ENCODE measurements around the gene FCHO1.

Gene FCHO1, protein sequence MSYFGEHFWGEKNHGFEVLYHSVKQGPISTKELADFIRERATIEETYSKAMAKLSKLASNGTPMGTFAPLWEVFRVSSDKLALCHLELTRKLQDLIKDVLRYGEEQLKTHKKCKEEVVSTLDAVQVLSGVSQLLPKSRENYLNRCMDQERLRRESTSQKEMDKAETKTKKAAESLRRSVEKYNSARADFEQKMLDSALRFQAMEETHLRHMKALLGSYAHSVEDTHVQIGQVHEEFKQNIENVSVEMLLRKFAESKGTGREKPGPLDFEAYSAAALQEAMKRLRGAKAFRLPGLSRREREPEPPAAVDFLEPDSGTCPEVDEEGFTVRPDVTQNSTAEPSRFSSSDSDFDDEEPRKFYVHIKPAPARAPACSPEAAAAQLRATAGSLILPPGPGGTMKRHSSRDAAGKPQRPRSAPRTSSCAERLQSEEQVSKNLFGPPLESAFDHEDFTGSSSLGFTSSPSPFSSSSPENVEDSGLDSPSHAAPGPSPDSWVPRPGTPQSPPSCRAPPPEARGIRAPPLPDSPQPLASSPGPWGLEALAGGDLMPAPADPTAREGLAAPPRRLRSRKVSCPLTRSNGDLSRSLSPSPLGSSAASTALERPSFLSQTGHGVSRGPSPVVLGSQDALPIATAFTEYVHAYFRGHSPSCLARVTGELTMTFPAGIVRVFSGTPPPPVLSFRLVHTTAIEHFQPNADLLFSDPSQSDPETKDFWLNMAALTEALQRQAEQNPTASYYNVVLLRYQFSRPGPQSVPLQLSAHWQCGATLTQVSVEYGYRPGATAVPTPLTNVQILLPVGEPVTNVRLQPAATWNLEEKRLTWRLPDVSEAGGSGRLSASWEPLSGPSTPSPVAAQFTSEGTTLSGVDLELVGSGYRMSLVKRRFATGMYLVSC

DNA sequence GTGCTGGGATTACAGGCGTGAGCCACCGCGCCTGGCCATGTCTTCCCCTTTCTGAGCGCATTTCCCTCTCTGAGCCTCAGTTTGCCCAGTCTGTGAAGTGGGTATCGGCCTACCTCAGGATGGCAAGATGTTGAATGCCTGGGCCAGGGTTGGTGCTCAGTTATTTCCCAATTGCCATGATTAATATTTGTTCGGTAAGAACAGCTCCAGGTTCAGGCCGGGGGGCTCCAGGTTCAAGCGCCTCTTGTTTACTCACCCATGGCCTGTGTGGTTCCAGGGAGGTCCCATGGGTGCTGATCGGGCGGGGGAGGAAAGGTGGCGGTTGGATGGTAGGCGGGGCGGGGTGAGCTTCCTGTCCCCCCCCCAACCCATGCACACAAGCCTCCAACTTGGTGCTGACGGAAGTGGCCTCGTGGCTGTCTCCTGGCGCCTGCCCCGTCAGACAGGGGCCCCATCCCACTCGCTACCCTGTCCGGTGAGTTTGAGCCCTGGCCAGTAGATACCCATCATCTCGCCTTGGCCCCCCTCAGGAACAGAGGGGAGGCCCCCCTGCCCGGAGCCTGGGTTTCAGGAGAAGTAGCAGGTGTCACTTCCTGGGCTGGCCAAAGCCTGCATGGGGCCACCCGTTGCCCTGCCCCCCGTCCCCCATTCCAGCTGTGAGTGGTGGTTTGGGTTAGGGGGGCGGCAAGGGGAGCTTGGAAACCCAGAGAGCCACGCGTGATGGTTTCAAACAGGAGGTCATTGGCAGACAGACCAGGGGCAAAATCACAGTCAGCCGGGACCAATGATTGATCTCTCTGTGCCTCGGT is at the start of gene FCHO1:
TSS of gene FCHO1 (plus strand) at position 375 of the 809 bp plus-strand sequence. CDS start 3,688 bp downstream, outside the sequence.
- peaks cover 81% of the 10 kb centered on the region for H3K4me1 Mint-ChIP-seq (ENCODE audit: low read depth)

DNA sequence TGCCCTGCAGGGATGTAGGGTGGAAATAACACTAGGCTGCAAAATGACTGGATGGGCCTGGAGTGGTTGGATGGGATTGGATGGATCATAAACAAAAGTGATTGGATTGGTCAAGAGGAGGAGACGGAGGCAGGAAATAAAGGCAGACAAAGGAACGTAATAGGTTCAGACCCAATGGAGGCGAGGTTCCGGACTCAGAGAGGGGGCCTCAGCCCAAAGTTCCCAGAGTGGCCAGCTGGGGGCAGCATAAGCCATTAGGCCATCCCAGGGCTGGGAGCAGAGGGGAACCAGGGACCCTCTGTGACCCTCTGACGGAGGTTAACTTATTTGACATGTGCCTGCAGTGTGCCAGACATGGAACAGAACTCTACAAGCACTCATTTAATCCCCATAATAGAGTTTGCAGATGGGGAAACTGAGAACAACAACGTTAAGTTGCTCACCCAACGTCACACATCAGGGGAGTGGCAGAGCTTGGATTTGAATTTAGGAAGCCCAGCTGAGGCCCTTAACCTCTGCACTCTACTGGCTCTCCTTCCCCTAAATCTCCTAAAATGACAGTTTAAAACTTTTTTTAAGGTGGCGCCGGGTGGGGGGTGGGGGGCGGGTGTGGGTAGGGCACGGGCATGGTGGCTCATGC is 47.3 kb upstream of the FCHO1 start:
- Mint-ChIP-seq H3K27ac (peak overlapping the region; percentile 4), H3K36me3 (ENCODE audit: low read depth) (no peaks in the 10 kb centered on the region), H3K9me3 (no peaks in the 10 kb centered on the region), H3K4me3 (no peak overlapping the region), H3K27me3 (peaks cover 9% of the 10 kb centered on the region), H3K4me1 (ENCODE audit: low read depth) (peaks cover 12% of the 10 kb centered on the region)
- intact Hi-C loops (cut with micrococcal nuclease): loop anchor here (1.0 to 5.0 kb wide), 3 partner anchors 62 to 151 kb away; no protein-coding TSS in a partner anchor

More for the DNA sequence above, at the start of gene FCHO1:
- intact Hi-C loops (cut with micrococcal nuclease): loop anchor here (5.0 kb wide), 1 partner anchor 34 kb away; the partner anchor contains the start of gene MAP1S
- Mint-ChIP-seq H3K27ac (peak within 1 kb of the TSS; percentile 92), H3K4me3 (peak within 1 kb of the TSS; percentile 89), H3K27me3 (no peaks in the 10 kb centered on the region), H3K9me3 (no peaks in the 10 kb centered on the region), H3K36me3 (ENCODE audit: low read depth) (peaks cover 47% of the 10 kb centered on the region)

DNA sequence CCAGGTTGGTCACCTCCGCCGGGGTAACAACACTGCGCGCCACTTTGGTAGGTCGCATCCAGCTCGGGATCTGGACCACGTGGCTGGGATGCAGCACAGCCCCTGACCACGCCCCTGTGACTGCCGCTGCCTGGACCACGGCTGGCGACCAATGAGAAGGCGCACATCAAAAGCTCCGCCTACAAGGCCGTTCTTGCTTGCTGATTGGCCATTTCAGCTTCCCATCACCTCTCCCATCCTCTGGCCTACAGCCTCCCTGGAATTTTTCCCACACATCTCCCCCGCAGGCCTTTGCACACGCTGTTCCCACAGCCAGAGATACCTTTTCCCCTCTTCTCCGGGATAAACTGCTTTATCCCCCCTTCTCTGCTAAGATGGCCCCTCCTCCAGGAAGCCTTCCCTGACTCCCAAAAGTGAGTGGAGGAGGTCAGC is 44.5 kb upstream of the FCHO1 start:
- H3K4me3 Mint-ChIP-seq: no peak overlapping the region
- peaks cover 1% of the 10 kb centered on the region for H3K27me3 Mint-ChIP-seq
- no peak overlapping the region for H3K27ac Mint-ChIP-seq

DNA sequence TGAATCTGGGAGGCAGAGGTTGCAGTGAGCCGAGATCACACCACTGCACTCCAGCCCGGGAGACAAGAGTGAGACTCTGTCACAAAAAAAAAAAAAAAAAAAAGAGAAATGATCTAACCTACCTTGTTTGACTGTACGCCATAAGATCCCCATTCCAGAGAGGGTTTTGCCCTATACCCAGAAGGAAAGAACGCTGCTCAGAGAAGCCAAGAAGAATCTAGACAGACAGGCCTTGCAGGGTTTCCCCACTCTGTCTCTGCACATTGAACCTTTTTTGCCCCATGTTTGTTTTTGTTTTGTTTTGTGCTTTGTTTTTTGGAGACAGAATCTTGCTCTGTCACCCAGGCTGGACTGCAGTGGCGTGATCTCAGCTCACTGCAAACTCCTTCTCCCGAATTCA is 39.4 kb upstream of the FCHO1 start:
- Mint-ChIP-seq H3K9me3 (no peaks in the 10 kb centered on the region), H3K27me3 (peaks cover 1% of the 10 kb centered on the region), H3K36me3 (ENCODE audit: low read depth) (no peaks in the 10 kb centered on the region), H3K4me3 (no peak overlapping the region), H3K27ac (no peak overlapping the region), H3K4me1 (ENCODE audit: low read depth) (peaks cover 13% of the 10 kb centered on the region)
- intact Hi-C loops (cut with micrococcal nuclease): no loop called here

More for the DNA sequence above, 44.5 kb upstream of the FCHO1 start:
- intact Hi-C loops (cut with micrococcal nuclease): no loop called here
- Mint-ChIP-seq H3K9me3 (no peaks in the 10 kb centered on the region), H3K36me3 (ENCODE audit: low read depth) (no peaks in the 10 kb centered on the region), H3K4me1 (ENCODE audit: low read depth) (peaks cover 6% of the 10 kb centered on the region)

DNA sequence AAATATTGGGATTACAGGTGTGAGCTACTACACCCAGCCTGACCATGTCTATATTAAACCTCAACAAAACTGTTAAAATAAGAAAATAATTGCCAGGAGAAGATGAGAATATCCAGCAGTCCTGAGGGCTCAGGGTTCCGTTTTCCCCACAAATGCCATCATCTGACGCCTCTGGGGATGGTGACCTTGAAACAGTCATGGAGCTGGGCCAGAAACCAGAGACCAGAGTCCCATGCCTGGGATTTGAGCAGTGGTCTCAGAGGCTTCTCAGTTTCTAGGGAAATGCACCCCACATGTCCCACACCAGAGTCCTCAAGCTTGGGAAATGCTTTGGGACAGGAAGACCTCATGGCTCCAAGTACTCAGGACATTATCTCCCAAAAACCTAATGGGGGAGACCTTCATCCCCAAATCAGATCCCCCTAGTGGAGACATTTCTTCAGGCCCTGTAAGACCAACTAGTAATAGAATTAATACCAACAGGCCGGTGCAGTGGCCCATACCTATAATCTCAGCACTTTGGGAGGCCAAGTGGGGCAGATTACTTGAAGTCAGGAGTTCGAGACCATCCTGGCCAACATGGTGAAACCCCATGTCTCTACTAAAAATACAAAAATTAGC is 34.9 kb upstream of the FCHO1 start:
- intact Hi-C loops (cut with micrococcal nuclease): loop anchor here (5.0 kb wide), 2 partner anchors 36 to 51 kb away; partner anchors contain the start of gene FCHO1
- H3K4me1 Mint-ChIP-seq (ENCODE audit: low read depth): peaks cover 53% of the 10 kb centered on the region
- peak overlapping the region; percentile 83 for H3K27ac Mint-ChIP-seq

DNA sequence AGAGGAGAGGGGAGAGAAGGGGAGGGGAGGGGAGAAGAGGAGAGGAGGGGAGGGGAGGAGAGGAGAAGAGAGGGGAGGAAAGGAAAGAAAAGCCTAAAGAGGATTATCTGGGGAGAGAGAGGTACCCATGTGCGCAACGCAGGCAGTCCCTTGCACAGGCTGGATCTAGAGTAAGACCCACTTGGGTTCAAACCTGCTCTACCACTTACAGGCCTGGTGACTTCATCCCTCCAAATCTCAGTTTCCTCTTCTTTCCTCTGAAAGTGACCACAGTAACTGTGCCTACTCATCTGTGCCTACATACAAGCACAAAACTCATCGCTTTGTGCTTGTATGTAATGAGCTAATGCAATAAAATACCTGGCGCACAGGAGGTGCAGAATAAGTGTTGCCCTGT is 32.7 kb upstream of the FCHO1 start:
- Mint-ChIP-seq H3K9me3 (no peaks in the 10 kb centered on the region), H3K27me3 (no peaks in the 10 kb centered on the region), H3K36me3 (ENCODE audit: low read depth) (peaks cover 45% of the 10 kb centered on the region), H3K27ac (peak overlapping the region; percentile 83), H3K4me1 (ENCODE audit: low read depth) (peaks cover 72% of the 10 kb centered on the region), H3K4me3 (no peak overlapping the region)
- intact Hi-C loops (cut with micrococcal nuclease): loop anchor here (5.0 kb wide), 2 partner anchors 34 to 49 kb away; partner anchors contain the start of gene FCHO1

More for the DNA sequence above, 34.9 kb upstream of the FCHO1 start:
- H3K9me3 Mint-ChIP-seq: no peaks in the 10 kb centered on the region
- H3K36me3 Mint-ChIP-seq (ENCODE audit: low read depth): peaks cover 23% of the 10 kb centered on the region
- no peaks in the 10 kb centered on the region for H3K27me3 Mint-ChIP-seq
- no peak overlapping the region for H3K4me3 Mint-ChIP-seq

DNA sequence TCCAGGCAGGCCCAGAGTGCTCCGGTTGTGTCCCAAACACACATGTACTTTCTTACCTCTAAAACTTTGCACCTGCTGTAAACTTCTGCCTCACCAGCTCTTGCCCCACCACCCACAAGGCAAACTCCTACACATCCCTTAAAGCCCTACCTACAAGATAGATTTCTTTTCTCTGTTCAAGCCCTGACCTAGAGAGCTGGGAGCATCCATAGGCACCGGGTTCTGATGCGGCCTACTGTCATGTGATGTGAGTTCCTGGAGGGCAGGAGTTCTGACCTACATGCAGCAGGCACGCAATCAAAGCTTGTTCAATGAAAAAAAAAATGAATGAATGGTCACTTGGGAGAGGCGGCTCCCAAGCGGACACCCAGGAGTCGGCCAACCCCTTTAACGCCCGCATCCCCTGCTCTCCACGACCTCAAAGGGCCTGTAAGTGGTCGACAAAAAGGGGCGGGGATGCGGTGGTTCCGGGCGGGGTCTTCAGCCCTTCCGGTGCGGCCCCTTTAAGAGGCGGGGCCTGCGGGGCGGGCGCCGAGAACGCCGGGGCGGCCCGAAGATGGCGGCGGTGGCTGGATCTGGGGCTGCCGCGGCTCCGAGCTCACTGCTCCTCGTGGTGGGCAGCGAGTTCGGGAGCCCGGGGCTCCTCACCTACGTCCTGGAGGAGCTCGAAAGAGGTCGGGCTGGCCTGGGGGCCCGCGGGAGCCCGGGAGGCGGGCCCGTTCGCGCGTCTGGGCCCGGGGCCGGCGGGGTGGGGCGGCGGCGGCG is 32.1 kb upstream of the FCHO1 start, which contains the start of gene MAP1S:
TSS of gene MAP1S (plus strand) at position 534 of the 765 bp plus-strand sequence. CDS start at position 557, 23 bp downstream.
- Mint-ChIP-seq H3K27me3 (no peaks in the 10 kb centered on the region), H3K4me3 (peak within 1 kb of the TSS; percentile 96), H3K36me3 (ENCODE audit: low read depth) (peaks cover 50% of the 10 kb centered on the region), H3K27ac (peak within 1 kb of the TSS; percentile 83), H3K9me3 (no peaks in the 10 kb centered on the region), H3K4me1 (ENCODE audit: low read depth) (peaks cover 77% of the 10 kb centered on the region)
- intact Hi-C loops (cut with micrococcal nuclease): loop anchor here (5.0 kb wide), 2 partner anchors 33 to 48 kb away; partner anchors contain the start of gene FCHO1

DNA sequence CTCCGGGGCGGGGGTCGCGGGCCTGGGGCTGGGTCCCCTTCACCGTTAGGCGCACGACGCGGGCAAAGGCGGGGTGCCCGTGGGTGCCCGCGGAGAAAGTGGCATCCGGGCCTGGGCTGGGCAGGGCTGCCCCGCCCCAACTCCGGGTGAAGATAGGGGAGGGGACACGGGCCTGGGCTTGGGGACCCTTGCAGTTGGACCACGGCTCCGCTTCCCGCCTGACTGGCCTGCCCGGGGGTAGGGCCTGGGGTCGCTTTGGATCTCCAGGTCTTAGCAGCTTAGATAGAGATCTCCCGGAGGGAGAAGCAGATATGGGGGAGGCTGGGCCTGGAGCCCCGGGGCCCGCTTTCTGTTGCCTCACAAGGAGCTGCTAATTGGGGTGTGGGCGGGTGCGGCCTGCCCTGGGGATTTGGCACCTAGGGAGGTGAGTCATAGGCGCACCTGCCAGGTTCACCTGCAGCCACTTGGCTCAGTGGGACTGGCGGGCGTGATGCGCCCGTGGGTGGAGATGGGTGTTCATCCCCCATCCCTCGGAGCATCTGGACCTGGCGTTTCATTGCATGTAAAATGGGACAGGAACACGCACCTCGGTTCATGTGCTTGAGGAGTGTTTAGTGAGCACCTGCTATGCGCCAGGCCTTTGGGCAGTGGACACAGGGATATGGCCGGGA is 31.4 kb upstream of the FCHO1 start:
- H3K4me1 Mint-ChIP-seq (ENCODE audit: low read depth): peaks cover 84% of the 10 kb centered on the region
- intact Hi-C loops (cut with micrococcal nuclease): loop anchor here (2.0 to 5.0 kb wide), 3 partner anchors 15 to 47 kb away; partner anchors contain the start of gene FCHO1
- no peaks in the 10 kb centered on the region for H3K27me3 Mint-ChIP-seq
- H3K36me3 Mint-ChIP-seq (ENCODE audit: low read depth): peaks cover 58% of the 10 kb centered on the region
- H3K4me3 Mint-ChIP-seq: peak overlapping the region; percentile 96
- no peaks in the 10 kb centered on the region for H3K9me3 Mint-ChIP-seq
- H3K27ac Mint-ChIP-seq: peak overlapping the region; percentile 83

DNA sequence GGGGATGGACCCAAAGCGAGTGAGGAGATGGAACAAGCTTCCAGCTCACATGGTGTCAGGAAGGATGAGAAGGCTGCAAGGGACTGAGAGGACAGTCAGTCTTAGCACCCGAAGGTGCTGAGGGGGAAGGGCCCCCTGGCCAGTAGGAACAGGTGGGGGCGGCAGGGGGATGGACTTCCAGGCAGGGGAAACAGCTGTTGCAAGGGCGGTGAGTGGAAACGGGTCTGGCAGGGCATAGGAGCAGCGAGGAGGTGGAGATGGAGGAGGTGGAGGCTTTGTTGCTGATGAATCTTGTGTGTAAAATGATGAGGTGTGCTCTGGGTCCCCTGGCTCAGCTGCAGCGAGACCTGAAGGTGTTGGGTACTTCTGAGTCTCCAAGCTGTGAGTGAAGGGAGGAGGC is 30.8 kb upstream of the FCHO1 start:
- H3K27me3 Mint-ChIP-seq: no peaks in the 10 kb centered on the region
- peak overlapping the region; percentile 96 for H3K4me3 Mint-ChIP-seq
- peak overlapping the region; percentile 83 for H3K27ac Mint-ChIP-seq
- peaks cover 90% of the 10 kb centered on the region for H3K4me1 Mint-ChIP-seq (ENCODE audit: low read depth)
- peaks cover 64% of the 10 kb centered on the region for H3K36me3 Mint-ChIP-seq (ENCODE audit: low read depth)
- H3K9me3 Mint-ChIP-seq: no peaks in the 10 kb centered on the region
- intact Hi-C loops (cut with micrococcal nuclease): loop anchor here (2.0 kb wide), 1 partner anchor 14 kb away; no protein-coding TSS in a partner anchor

DNA sequence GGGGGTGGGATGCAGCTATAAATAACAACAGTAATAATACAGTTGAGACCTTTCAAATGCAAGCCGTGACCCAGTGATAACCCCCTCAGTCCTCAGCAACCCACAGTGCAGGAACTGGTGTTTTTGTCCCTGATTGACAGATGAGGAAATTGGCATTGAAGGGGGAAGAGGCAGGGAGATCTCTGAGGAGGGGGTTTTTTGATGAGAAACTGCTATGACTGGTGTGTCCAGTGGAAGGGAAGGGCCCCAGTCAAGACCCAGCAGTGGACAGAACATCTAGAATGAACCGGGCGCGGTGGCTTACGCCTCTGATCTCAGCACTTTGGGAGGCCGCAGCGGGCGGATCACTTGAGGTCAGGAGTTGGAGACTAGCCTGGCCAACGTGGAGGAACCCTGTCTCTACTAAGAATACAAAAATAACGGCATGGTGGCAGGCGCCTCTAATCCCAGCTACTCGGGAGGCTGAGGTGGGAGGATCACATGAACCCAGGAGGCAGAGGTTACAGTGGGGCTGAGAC is 30.1 kb upstream of the FCHO1 start:
- intact Hi-C loops (cut with micrococcal nuclease): loop anchor here (2.0 kb wide), 1 partner anchor 14 kb away; no protein-coding TSS in a partner anchor
- peaks cover 90% of the 10 kb centered on the region for H3K4me1 Mint-ChIP-seq (ENCODE audit: low read depth)
- no peaks in the 10 kb centered on the region for H3K9me3 Mint-ChIP-seq
- H3K27ac Mint-ChIP-seq: peak overlapping the region; percentile 83
- peak overlapping the region; percentile 96 for H3K4me3 Mint-ChIP-seq
- peaks cover 71% of the 10 kb centered on the region for H3K36me3 Mint-ChIP-seq (ENCODE audit: low read depth)
- H3K27me3 Mint-ChIP-seq: no peaks in the 10 kb centered on the region

DNA sequence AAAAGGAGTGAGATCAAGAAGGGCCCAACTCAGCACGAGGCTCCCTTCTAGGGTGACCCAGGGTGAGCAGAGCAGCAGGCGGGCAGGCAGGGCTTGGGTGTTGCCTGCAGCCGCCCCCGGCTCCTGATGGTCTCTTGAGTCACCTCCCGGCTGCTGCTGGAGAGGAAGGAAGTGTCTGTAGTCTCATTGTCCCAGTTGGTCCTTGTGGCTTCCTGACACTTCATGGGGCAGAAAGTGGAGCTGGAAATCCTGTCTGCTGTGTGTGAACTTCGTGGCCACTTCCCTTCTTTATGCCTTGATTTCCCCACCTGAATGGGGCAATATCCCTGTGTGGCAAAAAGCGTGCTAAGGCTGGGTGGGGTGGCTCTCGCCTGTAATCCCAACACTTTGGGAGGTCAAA is 29.5 kb upstream of the FCHO1 start:
- H3K4me3 Mint-ChIP-seq: peak overlapping the region; percentile 96
- peaks cover 77% of the 10 kb centered on the region for H3K36me3 Mint-ChIP-seq (ENCODE audit: low read depth)
- H3K27ac Mint-ChIP-seq: peak overlapping the region; percentile 83
- no peaks in the 10 kb centered on the region for H3K9me3 Mint-ChIP-seq
- no peaks in the 10 kb centered on the region for H3K27me3 Mint-ChIP-seq
- intact Hi-C loops (cut with micrococcal nuclease): loop anchor here (2.0 kb wide), 1 partner anchor 13 kb away; no protein-coding TSS in a partner anchor
- peaks cover 87% of the 10 kb centered on the region for H3K4me1 Mint-ChIP-seq (ENCODE audit: low read depth)

Measured in dendritic cell treated with granulocyte-macrophage colony-stimulating factor and Interleukin-4, amounts not matched to agents 40 ng/mL and 50 ng/mL, for 4 days (primary cell).